ENCODE data around the gene PRM1.
"Not testable (repeated sequence)": the region's sequence is repeated elsewhere in the genome, so short reads cannot be mapped to it uniquely, and the experiment has no call there.

PRM1 gene

DNA sequence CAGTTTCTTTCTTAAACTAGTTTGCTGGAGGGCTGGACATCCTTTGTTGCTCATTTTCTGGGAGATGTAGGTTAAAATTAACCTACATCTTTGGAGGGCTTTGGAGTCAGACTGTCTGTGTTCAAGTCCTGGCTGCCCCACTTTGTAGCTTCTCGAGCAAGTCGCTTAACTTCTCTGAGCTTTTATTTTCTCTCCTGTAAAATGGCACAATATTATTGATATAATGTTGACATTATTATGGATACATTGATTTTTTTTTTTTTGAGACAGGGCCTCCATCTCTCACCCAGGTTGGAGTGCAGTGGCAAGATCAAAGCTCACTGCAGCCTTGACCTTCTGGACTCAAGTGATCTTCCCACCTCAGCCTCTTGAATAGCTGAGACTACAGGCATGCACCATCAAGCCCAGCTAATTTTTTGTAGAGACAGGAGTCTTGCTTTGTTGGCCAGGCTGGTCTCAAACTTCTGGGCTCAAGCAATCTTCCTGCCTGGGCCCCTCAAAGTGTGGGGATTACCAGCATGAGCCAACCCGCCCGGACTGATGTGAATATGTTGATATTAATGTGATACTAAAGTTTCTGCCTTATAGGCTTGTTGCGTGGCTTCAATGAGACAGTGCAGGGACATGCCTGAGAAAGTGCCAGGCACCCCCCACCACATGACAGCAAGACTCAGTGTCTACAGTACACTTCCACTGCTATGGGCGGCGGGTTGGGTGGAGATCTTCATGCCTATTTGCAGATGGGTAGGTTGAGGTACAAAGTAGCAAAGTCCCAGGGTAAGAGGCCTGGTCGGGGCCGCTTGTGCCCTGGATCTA lies 32.6 kb upstream of the PRM1 start:
- DNase-seq: no peak

DNA sequence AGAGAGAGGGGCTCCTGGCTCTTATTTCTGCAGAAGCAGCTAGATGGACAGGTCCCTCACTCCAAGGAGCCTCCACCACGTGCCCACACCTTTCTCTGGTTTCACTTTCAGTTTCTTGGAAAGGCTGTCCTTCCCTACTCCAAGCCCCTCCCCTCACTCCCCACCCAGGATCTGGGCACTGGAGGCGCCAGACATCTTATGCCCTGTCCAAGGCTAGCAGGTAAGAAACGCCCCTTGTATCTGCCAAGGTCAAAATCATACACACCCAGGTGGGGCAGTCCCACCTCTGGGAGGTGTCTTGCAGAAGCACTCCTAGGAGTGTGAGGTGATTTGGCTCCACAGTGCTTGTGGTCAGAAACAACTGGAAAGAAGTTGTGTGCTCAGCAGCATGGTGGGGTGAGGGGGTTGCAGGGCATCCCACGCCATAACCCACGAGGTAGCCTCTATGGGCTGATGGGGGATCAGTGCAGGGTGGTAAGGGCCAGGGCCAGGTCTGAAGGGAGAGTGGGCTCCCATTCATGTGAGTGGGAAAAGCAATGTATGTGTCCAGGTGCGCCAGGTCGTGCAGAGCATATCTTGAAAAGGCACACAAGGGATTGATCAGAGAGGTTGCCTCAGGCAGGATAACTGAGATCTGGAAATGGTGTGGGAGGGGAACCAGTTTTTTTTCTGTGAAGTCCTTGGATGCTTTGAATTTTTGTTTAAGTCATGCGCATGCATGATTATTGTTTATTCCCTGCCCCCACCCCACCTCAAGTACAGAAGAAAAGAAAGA lies 31.8 kb upstream of the PRM1 start:
- peak; percentile 39 for DNase-seq

DNA sequence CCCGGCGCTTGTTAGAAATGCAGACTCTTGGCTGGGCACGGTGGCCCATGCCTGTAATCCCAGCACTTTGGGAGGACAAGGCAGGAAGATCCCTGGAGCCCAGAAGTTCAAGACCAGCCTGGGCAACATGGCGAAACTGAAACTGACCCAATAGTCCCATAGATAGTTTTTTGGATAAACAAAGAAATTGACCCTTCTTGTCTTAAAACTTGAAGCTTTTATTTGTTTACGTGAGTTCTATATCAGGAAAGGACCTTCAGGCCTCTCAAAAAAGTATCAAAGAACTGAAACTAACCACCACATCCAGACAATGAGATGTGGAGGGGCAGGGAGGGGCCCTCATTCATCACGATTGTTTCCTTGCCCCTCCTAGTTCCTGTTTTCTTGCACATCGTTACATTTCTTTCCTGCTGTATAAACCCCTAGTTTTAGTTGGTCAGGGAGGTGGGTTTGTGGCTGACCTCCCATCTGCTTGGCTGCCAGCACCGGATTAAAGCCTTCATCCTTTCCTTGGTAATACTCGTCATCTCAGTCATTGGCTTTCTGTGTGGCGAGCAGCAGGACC lies 29.9 kb upstream of the PRM1 start:
- no peak for DNase-seq

DNA sequence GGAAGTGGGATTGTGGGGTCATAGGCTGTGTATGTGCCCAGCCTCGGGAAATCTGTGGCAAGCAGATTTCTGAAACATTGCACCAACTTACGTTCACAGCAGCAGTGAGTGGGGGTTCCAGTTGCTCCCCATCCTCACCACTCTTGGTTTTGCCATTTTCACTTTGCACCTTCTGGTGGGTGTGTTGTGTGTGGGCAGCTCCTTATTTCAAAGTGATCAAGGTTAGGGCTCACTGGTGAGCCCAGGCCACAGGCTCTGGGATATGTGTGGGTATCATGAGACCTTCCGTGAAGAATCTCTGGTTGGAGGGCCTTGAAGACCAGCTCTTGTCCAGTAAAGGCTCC lies 29.5 kb upstream of the PRM1 start:
- DNase-seq: no peak

DNA sequence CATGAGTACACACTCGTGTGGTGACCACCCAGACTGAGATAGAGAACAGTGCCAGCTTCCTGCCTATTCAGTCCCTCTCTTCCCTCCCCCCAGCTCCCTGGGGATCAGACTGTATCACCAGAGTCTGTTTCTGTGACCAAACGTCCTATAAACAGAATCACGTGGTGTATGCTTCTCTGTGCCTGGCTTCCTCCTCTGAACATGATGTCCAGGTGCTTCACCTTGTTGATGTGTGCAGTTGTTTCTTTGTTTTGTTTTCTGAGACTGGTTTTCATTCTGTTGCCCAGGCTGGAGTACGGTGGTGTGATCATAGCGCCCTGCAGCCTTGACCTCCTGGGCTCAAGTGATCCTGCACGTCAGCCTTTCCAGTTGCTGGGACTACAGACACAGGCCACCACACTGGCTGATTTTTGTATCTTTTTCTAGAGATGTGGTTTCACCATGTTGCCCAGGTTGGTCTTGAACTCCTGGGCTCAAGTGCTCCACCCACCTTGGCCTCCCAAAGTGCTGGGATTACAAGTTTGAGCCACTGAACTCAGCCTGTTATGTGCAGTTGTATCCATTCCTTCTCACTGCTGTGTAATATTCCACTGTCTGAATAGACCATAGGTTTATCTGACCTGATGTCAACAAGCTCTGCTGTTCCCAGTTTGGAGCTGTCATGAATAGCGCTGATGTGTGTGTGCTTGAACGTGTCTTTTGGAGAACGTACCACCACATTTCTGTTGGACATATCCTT lies 28.9 kb upstream of the PRM1 start:
- peak; percentile 81 for DNase-seq

DNA sequence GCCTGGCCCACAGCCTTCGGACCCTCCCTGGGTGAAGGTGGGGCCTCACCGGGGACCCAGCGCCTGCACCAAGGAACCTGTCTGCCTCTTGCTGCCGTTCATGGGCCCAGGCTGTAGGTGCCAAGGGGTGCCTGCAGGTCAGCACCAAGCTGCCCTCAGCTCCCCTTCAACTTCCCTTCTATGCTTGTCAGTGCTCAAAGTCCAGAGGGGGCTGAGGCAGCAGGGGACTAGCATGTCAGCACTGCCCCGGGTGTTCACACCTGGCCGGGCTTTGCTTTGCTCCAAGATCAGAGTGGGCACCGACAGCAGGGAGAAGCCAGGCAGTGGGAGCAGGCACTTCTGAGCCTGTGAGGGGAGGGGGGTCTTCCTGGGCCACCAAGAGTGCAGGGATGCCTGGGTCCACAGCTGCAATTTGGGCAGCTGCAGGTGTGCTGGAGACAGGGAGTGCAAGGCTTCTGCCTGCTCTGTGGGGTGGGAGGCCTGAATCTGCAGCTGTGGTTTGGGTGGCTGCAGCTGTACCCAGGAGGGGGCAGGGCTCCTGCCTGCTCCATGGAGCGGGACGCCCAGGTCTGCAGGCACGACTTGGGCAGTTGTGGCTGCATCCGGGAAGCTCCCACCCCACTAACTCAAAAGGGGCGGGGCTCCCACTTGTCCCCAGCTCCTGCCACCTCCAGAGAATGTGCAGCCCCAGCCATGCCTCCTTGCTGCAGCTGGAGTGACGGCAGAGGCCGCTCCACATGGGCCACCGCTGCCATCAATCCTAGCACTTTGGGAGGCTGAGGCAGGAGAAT lies 27.6 kb upstream of the PRM1 start:
- peak; percentile 46 for DNase-seq

DNA sequence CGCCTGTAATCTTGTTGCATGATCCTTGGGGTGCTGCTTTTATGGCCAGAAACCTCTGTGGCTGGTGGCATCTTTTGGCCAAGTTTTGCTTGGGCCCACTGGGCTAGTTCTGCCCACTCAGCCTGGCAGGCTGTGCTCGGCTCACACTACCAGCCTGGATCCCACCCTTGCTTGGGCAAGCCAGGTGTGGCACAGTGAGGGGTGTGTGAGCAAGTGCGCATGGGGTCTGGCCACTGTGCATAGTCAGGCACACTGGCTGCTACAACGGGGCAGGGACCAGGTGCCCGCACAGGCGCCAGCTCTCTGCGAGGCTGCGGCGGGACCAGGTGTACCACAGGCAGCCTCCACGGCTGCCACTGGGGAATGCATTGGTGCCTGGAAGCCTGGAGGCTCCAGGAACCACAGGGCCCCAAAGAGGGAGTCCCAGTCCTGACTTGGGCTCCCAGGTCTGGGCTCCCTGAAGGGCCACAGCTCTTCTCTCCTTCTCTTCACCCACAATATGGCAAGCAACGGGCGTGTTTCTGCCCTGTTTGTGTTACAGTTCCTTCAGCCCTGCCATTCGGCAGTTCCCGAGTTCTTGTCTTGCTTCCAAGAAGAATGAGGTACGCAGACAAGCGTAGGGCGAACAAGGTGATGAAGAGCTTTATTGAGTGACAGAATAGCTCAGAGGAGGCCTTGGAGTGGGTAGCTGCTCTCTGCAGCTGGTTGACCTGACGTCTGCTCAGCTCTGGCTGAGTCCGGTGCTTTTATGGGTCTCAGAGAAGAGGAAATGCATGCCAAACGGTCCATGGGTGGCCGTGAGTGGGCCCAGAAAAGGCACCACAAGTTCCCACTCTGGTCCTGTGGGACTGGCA lies 26.7 kb upstream of the PRM1 start:
- no peak for DNase-seq

DNA sequence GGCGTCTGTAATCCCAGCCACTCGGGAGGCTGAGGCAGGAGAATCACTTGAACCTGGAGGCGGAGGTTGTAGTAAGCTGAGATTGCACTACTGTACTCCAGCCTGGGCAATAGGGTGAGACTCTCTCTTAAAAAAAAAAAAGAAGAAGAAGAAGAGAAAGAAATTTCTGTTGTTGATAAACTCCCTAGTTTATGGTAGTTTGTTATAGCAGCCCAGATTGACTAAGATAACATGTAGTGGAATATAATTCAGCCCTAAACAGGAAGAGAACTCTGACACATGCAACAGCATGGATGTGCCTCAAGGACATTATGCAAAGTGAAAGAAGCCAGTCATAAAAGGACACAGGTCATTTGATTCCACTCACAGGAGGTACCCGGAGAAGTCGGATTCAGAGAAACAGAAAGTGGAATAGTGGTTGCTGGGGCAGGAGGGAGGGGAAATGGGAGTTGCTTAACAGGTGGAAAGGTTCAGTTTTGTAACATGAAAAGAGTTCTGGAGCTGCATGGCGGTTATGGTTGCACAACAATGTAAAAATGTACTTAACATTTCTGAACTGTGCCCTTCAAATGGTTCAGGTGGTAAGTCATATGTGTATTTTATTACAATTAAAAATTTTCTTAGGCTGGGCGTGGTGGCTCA lies 26.0 kb upstream of the PRM1 start:
- no peak for DNase-seq

DNA sequence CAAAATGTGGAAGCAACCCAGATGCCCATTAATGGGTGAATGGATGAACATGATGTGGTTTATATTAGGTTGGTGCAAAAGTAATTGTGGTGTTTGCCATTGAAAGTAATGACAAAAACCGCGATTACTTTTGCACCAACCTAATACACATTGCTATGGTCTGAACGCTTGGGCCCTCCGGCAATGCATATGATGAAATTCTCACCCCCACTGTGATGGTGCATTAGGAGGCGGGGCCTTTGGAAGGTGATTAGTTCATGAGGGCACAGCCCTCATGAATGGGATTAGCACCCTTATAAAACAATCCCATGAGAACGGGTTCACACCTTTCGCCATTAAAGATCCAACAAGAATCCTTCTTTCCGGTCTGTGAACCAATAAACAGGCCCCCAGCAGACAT lies 25.3 kb upstream of the PRM1 start:
- no peak for DNase-seq

DNA sequence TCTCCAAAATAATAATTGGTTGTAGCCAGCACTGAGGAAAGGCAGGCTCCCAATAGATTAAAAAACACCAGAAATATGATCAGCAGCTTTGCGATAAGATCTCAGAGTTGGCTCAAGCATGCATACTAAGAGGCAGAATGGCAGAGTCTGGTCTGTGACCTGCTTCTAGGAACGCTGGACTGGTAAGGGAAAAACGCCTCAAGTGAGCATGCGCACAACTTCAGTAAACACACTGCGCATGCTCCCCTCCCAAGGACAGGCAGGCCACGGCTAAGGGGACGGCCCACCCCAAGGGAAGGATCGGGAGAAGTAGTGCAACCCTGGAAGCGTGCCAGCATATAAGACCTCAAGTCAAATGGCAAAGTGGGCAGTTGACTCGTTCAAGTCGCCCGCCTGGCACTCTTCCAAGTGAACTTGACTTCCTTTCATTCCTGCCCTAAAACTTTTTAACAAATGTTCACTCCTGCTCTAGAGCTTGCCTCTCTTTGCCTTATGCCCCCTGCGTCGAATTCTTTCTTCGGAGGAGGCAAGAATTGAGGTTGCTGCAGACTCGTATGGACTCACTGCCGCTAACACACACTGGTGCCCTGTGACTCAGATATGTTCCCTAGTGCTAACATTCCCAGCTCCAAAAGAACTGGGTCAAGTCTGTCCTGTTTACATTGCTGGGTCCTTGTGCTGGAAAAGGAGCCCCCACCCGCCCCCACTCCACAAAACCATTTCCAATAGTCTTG lies 22.4 kb upstream of the PRM1 start:
- peak; percentile 82 for DNase-seq

DNA sequence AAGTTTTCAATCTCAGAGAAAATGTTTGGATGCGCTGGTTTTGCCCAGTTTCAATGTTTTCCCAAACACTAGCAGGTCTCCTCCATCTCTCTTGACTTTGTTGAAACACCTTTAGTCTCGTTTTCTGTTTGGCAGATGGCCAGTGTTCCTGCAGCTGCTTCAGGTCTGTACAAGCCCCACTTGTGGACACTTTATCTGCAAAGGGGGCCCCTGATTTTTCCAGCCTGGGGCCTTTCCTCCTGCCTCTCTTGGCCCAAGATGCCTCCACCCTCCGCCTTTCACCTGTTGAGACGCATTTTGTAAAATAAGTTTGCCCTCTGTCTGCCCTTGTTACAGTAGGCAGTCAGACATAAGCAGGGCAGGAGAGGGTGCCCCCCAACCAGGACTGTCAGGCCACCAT lies 21.8 kb upstream of the PRM1 start:
- DNase-seq: peak; percentile 77

DNA sequence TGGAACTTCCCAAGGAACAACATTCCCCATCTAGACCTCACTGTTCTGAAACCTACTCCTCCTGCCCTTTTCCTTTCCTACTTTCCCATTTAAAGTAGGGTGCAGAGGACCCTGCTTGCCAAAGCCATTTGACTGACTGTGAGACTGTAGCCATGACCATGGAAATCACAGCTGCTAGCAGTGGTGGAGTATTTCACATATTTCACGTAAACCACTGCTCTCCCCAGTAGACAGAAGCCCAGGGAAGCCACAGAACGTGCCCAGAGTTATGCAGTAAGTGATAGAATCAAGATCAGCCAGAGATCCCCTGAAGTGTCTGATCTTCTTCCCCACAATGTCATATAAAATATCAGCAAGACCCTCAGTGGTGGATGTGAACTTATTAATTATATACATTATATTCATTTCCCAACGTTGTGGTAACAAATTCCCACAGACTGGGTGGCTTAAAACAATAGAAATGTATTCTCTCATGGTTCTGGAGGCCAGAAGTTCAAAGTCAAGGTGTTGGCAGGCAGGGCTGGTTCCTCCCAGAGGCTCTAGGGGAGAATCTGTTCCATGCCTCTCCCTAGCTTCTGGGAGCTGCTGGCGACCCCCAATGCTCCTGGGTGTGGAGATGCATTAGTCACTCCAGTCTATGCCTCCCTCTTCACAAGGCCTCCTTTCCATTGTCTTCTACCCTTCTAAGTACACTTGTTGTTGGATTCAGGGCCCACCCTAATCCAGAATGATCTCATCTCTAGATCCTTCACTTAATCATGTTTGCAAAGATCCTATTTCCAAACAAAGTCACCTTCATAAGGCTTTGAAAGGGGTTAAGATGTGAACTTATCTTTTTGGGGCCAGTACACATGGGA lies 20.7 kb upstream of the PRM1 start:
- DNase-seq: no peak

DNA sequence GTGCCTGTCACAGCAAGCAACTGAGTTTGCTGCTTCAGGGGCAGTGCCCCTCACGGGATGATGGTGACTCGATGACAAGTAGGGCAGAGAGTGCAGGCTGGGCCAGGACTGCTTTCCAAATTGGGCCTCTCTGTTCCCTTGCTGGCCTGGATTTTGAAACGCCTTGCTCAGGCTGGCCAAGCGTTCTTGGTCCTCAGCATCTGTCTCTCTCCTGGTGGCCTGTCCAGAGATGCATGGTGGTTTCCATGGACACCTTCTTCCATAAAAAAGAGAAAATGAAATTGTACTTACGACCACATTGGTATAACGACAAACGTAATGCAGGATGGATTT lies 19.4 kb upstream of the PRM1 start:
- no peak for DNase-seq

DNA sequence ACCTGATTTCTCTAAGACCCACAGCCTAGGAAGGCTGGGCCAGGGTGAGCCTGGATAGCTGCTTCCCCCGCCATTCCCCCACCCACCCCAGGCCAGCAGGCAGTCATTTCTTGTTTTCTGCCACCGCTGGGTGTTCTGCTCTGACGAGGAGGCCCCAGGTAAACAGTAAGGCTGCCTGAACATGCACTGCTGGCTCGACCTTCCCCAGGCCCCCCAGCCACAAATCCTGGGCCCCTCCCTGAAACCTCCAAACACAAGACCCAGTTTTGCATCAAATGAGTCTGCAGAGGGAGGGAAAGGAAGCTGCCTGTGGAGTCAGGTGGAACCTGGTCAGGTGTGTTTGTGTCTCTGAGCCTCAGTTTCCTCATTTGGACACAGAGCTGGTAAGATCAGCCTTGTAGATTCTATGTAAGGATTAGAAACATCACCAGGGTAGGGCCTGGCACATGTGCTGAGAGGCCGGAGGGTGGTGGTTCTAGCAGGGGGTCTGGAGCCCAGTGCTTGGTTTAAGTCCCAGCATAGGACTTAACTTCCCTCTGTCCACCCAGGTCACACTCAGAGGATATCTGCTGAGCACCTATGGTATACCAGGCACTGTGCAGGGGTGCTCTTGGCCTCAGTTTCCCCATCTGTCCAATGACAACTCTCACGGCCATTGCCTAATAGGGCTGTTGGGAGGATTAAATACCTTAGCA lies 18.9 kb upstream of the PRM1 start:
- no peak for DNase-seq

DNA sequence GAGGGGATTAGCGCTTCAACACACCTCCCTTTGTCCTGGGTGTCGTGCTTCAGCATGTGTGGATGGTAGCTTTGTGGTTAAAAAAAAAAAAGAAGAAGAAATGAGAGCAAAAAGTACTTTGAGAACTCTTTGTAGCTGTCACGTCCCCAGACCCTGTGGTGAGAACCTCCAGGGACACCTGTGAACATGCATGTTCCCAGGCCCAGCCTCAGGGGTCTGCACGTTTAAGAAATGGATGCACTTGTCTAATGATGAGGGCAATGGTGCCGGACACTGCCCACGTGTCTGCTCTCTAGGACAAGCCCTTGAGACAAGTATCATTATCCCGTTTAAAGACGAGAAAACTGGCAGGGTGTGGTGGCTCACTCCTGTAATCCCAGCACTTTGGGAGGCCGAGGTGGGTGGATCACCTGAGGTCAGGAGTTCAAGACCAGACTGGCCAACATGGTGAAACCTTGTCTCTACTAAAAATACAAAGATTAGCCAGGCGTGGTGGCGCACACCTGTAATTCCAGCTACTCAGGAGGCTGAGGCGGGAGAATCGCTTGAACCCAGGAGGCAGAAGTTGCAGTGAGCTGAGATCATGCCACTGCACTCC lies 17.9 kb upstream of the PRM1 start:
- not testable (repeated sequence) for DNase-seq

DNA sequence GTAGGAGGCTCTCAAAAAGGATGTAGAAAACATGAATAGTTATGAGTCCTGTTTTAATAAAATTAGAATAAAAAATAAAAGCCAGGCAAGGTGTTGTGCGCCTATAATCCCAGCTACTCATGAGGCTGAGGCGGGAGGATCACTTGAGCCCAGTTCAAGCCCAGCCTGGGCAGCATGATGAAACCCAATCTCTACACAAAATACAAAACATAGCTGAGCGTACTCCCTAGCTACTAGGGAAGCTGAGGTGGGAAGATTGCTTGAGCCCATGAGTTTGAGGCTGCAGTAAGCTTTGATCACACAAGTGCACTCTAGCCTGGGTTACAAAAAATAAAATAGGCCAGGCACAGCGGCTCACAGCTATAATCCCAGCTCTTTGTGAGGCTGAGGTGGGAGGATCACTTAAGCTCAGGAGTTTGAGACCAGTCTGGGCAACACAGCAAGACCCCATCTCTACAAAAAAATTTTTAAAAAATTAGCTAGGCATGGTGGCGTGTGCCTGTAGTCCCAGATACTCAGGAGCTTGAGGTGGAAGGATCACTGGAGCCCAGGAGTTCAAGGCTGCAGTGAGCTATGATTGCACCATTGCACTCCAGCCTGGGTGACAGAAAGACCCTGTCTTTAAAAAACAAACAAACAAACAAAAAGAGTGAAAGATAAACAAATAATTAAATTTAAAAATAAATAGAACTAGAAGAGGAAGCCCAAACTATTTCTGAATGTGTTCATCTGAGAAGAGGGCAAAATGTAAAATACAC lies 17.2 kb upstream of the PRM1 start:
- no peak for DNase-seq

DNA sequence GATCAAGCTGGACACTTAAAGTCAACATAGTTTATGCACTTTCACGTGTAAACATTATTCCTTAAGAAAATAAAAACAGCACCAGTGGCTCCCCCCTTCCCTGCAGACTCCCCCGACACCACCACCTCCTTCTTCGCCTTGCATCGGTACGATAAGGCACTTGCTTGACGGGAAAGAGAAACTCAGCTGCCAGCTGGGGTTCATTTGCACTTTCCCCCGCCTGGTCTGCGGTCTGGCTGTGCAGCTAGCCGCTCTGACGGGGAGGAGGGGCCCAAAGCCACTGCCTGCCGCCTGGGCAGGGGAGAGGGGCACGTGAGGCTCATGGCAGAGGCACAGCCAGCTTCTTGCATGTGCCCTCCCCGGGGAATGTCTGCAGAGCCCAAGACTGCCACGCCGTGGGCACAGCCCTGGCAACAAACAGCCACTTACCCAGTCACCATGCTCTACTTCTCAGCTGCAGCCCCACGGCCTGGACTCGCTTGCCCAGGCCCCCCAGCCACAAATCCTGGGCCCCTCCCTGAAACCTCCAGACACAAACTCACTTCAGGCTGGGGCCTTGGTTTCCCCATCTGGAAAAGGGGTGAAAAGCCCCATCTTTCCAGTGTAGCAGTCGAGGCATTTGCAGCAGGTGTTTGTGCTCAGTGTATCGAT lies 16.5 kb upstream of the PRM1 start:
- DNase-seq: peak; percentile 85

All from DMS153 (cell line).